Left ventricle myocardium inferior (tissue), 1 donor: ENCODE results near the gene LMNTD1. TPM values are rescaled to one million over a fixed set of nuclear protein-coding genes. Genes with fewer than 3 reads are reported as not detected.
A peak's percentile ranks its signal among the peaks of the same experiment; 100 is the strongest.

ENCODE experiments used
- DNase-seq: peaks from one replicate; pipeline ENCODE4 v3.0.0-alpha.2; 2020
- H3K27ac ChIP-seq: fragments of 200-600 bp; replicated peaks from 2 replicates; pipeline ENCODE4 v1.8.0; 2021
- H3K27me3 ChIP-seq: fragments of 200-600 bp; 2 replicates; pipeline ENCODE4 v1.8.0; 2021; ENCODE audit warnings: low read depth
- H3K36me3 ChIP-seq: fragments of 200-600 bp; 2 replicates; pipeline ENCODE4 v1.8.0; 2021
- H3K4me1 ChIP-seq: fragments of 200-600 bp; 2 replicates; pipeline ENCODE4 v1.8.0; 2021
- H3K4me3 ChIP-seq: fragments of 200-600 bp; 2 replicates; pipeline ENCODE4 v1.8.0; 2021; ENCODE audit warnings: mild to moderate bottlenecking, moderate library complexity
- H3K9me3 ChIP-seq: fragments of 200-600 bp; replicated peaks from 2 replicates; pipeline ENCODE4 v1.8.0; 2021
- CTCF ChIP-seq: fragments of 200-600 bp; IDR thresholded peaks from 2 replicates; pipeline ENCODE4 v1.8.0; 2021; ENCODE audit warnings: antibody characterized with exemption, mild to moderate bottlenecking, borderline replicate concordance
- intact Hi-C: fragments of 100-400 bp; cut with micrococcal nuclease; formaldehyde crosslinking; loops from one replicate; pipeline ENCODE4 v1.11.0; 2022
- total RNA-seq: library from RNA; stranded (reverse); fragmentation: NEBNext Ultra II Directional; extraction: Animal tissue kit (Norgen Biotek cat#: 25700); gene quantifications from one replicate; pipeline ENCODE4 v1.2.1, GENCODE V29; 2021
- donor health status: DM: no; HTN: yes; CAD: no; lungs with severe emphysema.

Gene LMNTD1
- total RNA-seq, 1 donor from 2014 or later: not detected

GRCh38 chr12:25570418-25570817 is 17.3 kb upstream of the LMNTD1 start:
- H3K4me1 ChIP-seq: no peaks in the 10 kb centered on the region
- intact Hi-C loops: no loop called here

GRCh38 chr12:25566202-25566949 is 13.3 kb upstream of the LMNTD1 start:
- no peak for TF ChIP-seq CTCF
- Histone ChIP-seq H3K27ac (no peak overlapping the region), H3K9me3 (peaks cover 15% of the 10 kb centered on the region), H3K36me3 (no peaks in the 10 kb centered on the region), H3K4me3 (no peak overlapping the region), H3K4me1 (no peaks in the 10 kb centered on the region), H3K27me3 (no peaks in the 10 kb centered on the region)
- intact Hi-C loops: no loop called here
- DNase-seq: no peak

More at GRCh38 chr12:25570418-25570817, 17.3 kb upstream of the LMNTD1 start:
- DNase-seq: no peak
- H3K4me3 ChIP-seq: no peak overlapping the region
- no peaks in the 10 kb centered on the region for H3K36me3 ChIP-seq
- no peak overlapping the region for H3K27ac ChIP-seq
- no peak for TF ChIP-seq CTCF
- peaks cover 15% of the 10 kb centered on the region for H3K9me3 ChIP-seq
- no peaks in the 10 kb centered on the region for H3K27me3 ChIP-seq

- no peak for TF ChIP-seq CTCF
- H3K27ac ChIP-seq: no peak overlapping the region
- no peak for DNase-seq
- H3K36me3 ChIP-seq: no peaks in the 10 kb centered on the region
- H3K4me1 ChIP-seq: no peaks in the 10 kb centered on the region
- no peaks in the 10 kb centered on the region for H3K9me3 ChIP-seq
- H3K4me3 ChIP-seq: no peak overlapping the region
- no peaks in the 10 kb centered on the region for H3K27me3 ChIP-seq
- intact Hi-C loops: no loop called here
Observed at GRCh38 chr12:25558586-25558985, 5.5 kb upstream of the LMNTD1 start.

- no peak for DNase-seq
- Histone ChIP-seq H3K9me3 (no peaks in the 10 kb centered on the region), H3K27ac (no peak overlapping the region), H3K4me1 (no peaks in the 10 kb centered on the region), H3K4me3 (no peak overlapping the region), H3K27me3 (no peaks in the 10 kb centered on the region), H3K36me3 (no peaks in the 10 kb centered on the region)
- intact Hi-C loops: no loop called here
- peak; percentile 44 for TF ChIP-seq CTCF
Observed at GRCh38 chr12:25557830-25558436, 4.8 kb upstream of the LMNTD1 start.

- no peaks in the 10 kb centered on the region for H3K36me3 ChIP-seq
- no peak overlapping the region for H3K27ac ChIP-seq
- TF ChIP-seq CTCF: no peak
- H3K9me3 ChIP-seq: no peaks in the 10 kb centered on the region
- no peak for DNase-seq
- H3K4me1 ChIP-seq: no peaks in the 10 kb centered on the region
- H3K27me3 ChIP-seq: no peaks in the 10 kb centered on the region
- no peak overlapping the region for H3K4me3 ChIP-seq
- intact Hi-C loops: no loop called here
Observed at GRCh38 chr12:25556153-25556552, 3.1 kb upstream of the LMNTD1 start.
